GM20000 (cell line): ENCODE data around the gene FBN3.
"Not testable (repeated sequence)": the region's sequence is repeated elsewhere in the genome, so short reads cannot be mapped to it uniquely, and the experiment has no call there.

Source experiments
- DNase-seq: peaks from one replicate; pipeline ENCODE4 v3.0.0; 2012; ENCODE audit warnings: low spot score
- CTCF ChIP-seq: IDR thresholded peaks from 2 replicates; pipeline ENCODE4 v1.5.1; 2012; ENCODE audit warnings: mild to moderate bottlenecking, control low read depth; ENCODE audit errors: extremely low read depth, missing control alignments

FBN3 gene

GRCh38 chr19:8107301-8107903 lies 42.0 kb downstream of the FBN3 start:
- no peak for DNase-seq
- TF ChIP-seq CTCF, result no peak

- TF ChIP-seq CTCF, result no peak
- no peak for DNase-seq
These were observed 43.9 kb downstream of the FBN3 start for GRCh38 chr19:8105471-8105870.

GRCh38 chr19:8101910-8102309 lies 47.5 kb downstream of the FBN3 start:
- DNase-seq, result not testable (repeated sequence)

- no peak for DNase-seq
- TF ChIP-seq CTCF, result no peak
These were observed 48.1 kb downstream of the FBN3 start for GRCh38 chr19:8101311-8101710.

GRCh38 chr19:8097681-8098567 lies 51.5 kb downstream of the FBN3 start:
- TF ChIP-seq CTCF, result no peak
- no peak for DNase-seq

- DNase-seq, result no peak
- no peak for TF ChIP-seq CTCF
These were observed 52.2 kb downstream of the FBN3 start for GRCh38 chr19:8097198-8097597.

GRCh38 chr19:8096071-8096470 lies 53.3 kb downstream of the FBN3 start:
- no peak for TF ChIP-seq CTCF
- no peak for DNase-seq

GRCh38 chr19:8095354-8095886 lies 54.0 kb downstream of the FBN3 start:
- no peak for TF ChIP-seq CTCF
- DNase-seq, result no peak
